Adrenal gland (tissue), 12 donors: ENCODE data around the gene DNAL4. TPM values are rescaled to one million over a fixed set of nuclear protein-coding genes. Genes with fewer than 3 reads are reported as not detected.
A peak's percentile ranks its signal among the peaks of the same experiment; 100 is the strongest.

Experiments
- DNase-seq, 7 donors: peaks; one replicate each; pipeline ENCODE4 v3.0.0-alpha.2; 2019 to 2020
- H3K27ac ChIP-seq, 5 donors: fragments of 200-600 bp; sonication (generic) in 4 of 5; 1 replicate in 3 of 5; 2 replicates in 2 of 5; pipeline versions ENCODE4 v1.5.1 to v1.8.0; 2016 to 2020; ENCODE audit warnings: mild to moderate bottlenecking in 1 of 5
- H3K27me3 ChIP-seq: fragments of 200-600 bp; 2 replicates; pipeline ENCODE4 v1.8.0; 2021
- H3K36me3 ChIP-seq, 2 donors: fragments of 200-600 bp; replicated peaks in 1 of 2; 1 replicate in 1 of 2; 2 replicates in 1 of 2; pipeline versions ENCODE4 v1.5.1 to v1.8.0; 2018 to 2022
- H3K4me1 ChIP-seq, 2 donors: fragments of 200-600 bp; replicated peaks in 1 of 2; 1 replicate in 1 of 2; 2 replicates in 1 of 2; pipeline versions ENCODE4 v1.5.1 to v1.8.0; 2018 to 2021
- H3K4me3 ChIP-seq, 4 donors: fragments of 200-600 bp; sonication (generic) in 3 of 4; one replicate each; pipeline ENCODE4 v1.5.1; 2016 to 2018
- H3K9me3 ChIP-seq, 3 donors: fragments of 200-600 bp; sonication (generic) in 1 of 3; replicated peaks in 1 of 3; 1 replicate in 2 of 3; 2 replicates in 1 of 3; pipeline versions ENCODE4 v1.5.1 to v1.8.0; 2016 to 2021
- POLR2A ChIP-seq, 2 donors: fragments of 450-650 bp; IDR thresholded peaks; one replicate each; pipeline ENCODE4 v1.6.1; 2017; ENCODE audit warnings: antibody characterized with exemption in 2 of 2, mild to moderate bottlenecking in 2 of 2, moderate library complexity in 1 of 2
- WGBS, 4 donors: extraction: QIAGEN DNeasy Blood & Tissue Kit in 2 of 4; methylation state at CpG; one replicate each; pipeline versions ENCODE4 v1.1.5 to v1.1.7; 2013 to 2017; 5-methylcytosine and 5-hydroxymethylcytosine counted together
- intact Hi-C, 2 donors: fragments of 100-400 bp; cut with DNase I; formaldehyde crosslinking; loops; one replicate each; pipeline versions ENCODE4 v1.14.1 to v1.15.0; 2022 to 2023
- polyA plus RNA-seq, 3 donors: library from polyadenylated mRNA; stranded (reverse); fragments of 200-250 nt in 2 of 3; fragments of 350-450 nt in 1 of 3; fragmentation: Illumina TruSeq in 1 of 3; extraction: RNeasy Lipid Tissue Mini Kit (QIAGEN cat#74804) in 1 of 3; gene quantifications; one replicate each; pipeline ENCODE4 v1.2.3, GENCODE V29; 2013 to 2014
- total RNA-seq, 9 donors: library from RNA; depleted of rRNA in 4 of 9; stranded (reverse); fragments of >200 nt in 4 of 9; fragments of 120-200 nt in 1 of 9; fragmentation: NEBNext Ultra II Directional in 1 of 9; extraction: Animal tissue kit (Norgen Biotek cat#: 25700) in 1 of 9; gene quantifications; one replicate each; pipeline versions ENCODE4 v1.1.0 to v1.2.4, GENCODE V29; 2013 to 2023
- TF ChIP-seq, protein P1 (sequence below), 6 experiments: fragments of 450-650 bp in 4 of 6; fragments of 200-600 bp in 2 of 6; sonication (generic) in 1 of 6; IDR thresholded peaks; 1 replicate in 5 of 6; 2 replicates in 1 of 6; pipeline versions ENCODE4 v1.5.1 to v1.8.0; 2016 to 2021; ENCODE audit warnings: antibody characterized with exemption in 6 of 6, mild to moderate bottlenecking in 2 of 6, moderate library complexity in 1 of 6
- donor health status: healthy with polysubstance abuse.
- donor health status: Bipolar disorder and iron deficiency.
- donor health status: DM: yes; HTN: yes; CAD: no.
- donor health status: DM: no; HTN: no; CAD: no.
- donor health status: DM: no; HTN: no; CAD: no.
- donor health status: DM: yes; HTN: yes; CAD: no.

Gene DNAL4
- total and polyA plus RNA-seq, 12 donors: 11.8 to 29.8 (median 19.1) TPM

DNA sequence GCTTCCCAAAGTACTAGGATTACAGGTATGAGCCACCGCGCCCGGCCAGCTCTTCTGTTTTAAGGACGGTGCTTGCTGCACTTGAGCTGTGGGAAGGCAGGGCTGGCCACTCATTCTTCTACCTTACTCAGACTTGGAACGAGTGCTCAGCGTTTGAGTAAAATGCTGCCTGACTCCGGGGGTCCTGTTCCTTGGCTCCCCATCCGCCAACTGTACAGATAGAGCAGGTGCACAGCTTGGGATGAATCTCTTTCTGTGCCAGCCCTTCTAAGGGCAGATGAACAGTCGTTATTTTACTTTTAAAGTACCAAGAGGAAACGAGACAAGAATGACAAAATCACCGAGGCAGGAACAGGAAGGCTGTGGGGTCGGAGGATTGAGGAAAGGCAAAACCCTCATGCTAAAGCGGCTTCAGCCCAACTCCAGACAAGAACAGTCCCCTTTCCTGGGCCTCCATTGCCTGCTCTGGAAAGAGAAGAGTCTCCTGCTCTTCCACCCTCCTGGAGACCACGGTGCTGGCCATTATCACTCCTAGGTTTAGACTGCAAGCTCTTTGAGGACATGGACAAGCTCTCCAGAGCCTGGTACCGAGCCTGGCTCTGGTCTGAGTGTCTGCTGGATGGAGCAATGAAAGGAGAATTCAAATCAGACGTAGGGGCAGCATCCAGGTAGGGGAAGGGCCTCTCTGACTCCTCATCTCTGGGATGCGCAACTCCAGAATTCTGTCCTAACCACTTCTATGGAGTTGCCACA, 37.1 kb downstream of the DNAL4 start:
- intact Hi-C loops: no loop called here
- no peak for DNase-seq
- Histone ChIP-seq H3K27ac (peak overlapping the region in 3 of 5 donors; percentile 94 to 100 (median 94)), H3K27me3 (no peaks in the 10 kb centered on the region), H3K4me1 (peaks cover 25 to 33% of the 10 kb centered on the region in 2 donors), H3K4me3 (peak overlapping the region in 1 of 4 donors; percentile 82), H3K9me3 (no peaks in the 10 kb centered on the region), H3K36me3 (peaks cover 0 to 9% of the 10 kb centered on the region in 2 donors)
- TF ChIP-seq POLR2A (IDR thresholded peaks at IDR 0.05): no peak
- TF ChIP-seq, protein P1, sequence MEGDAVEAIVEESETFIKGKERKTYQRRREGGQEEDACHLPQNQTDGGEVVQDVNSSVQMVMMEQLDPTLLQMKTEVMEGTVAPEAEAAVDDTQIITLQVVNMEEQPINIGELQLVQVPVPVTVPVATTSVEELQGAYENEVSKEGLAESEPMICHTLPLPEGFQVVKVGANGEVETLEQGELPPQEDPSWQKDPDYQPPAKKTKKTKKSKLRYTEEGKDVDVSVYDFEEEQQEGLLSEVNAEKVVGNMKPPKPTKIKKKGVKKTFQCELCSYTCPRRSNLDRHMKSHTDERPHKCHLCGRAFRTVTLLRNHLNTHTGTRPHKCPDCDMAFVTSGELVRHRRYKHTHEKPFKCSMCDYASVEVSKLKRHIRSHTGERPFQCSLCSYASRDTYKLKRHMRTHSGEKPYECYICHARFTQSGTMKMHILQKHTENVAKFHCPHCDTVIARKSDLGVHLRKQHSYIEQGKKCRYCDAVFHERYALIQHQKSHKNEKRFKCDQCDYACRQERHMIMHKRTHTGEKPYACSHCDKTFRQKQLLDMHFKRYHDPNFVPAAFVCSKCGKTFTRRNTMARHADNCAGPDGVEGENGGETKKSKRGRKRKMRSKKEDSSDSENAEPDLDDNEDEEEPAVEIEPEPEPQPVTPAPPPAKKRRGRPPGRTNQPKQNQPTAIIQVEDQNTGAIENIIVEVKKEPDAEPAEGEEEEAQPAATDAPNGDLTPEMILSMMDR (IDR thresholded peaks at IDR 0.05): no peak
- WGBS, 4 donors: 54 to 62% (median 60%) methylated on average over 14 to 17 of the region's 17 CpGs

GRCh38 chr22:38755911-38756532, 37.9 kb downstream of the DNAL4 start, which contains the start of gene SUN2:
SUN2 (minus strand) TSS chr22:38755998; CDS start chr22:38752628, 3,370 bp downstream.
- H3K9me3 ChIP-seq: no peaks in the 10 kb centered on the region
- peaks cover 0 to 18% of the 10 kb centered on the region in 2 donors for H3K36me3 ChIP-seq
- DNase-seq: peak; percentile 92 to 97 (median 93)
- intact Hi-C loops: no loop called here
- H3K4me3 ChIP-seq: peak within 1 kb of the TSS in 2 of 4 donors; percentile 42 to 82
- H3K27ac ChIP-seq: peak within 1 kb of the TSS; percentile 85 to 100 (median 94)
- H3K4me1 ChIP-seq: peaks cover 25 to 33% of the 10 kb centered on the region in 2 donors
- no peaks in the 10 kb centered on the region for H3K27me3 ChIP-seq
- TF ChIP-seq, protein P1 (IDR thresholded peaks at IDR 0.05): no peak
- TF ChIP-seq POLR2A (IDR thresholded peaks at IDR 0.05): peak in 1 of 2 donors; percentile 48
- 0 to 5% (median 1%) methylated on average over 1 to 66 of the region's 68 CpGs for WGBS, 4 donors

- Histone ChIP-seq H3K27ac (peak overlapping the region; percentile 85 to 100 (median 94)), H3K4me3 (peak overlapping the region in 2 of 4 donors; percentile 27 to 82), H3K4me1 (peaks cover 25 to 33% of the 10 kb centered on the region in 2 donors), H3K36me3 (peaks cover 0 to 25% of the 10 kb centered on the region in 2 donors), H3K9me3 (no peaks in the 10 kb centered on the region), H3K27me3 (no peaks in the 10 kb centered on the region)
- WGBS, 4 donors: 0 to 2% (median 1%) methylated on average over 19 to 74 of the region's 74 CpGs
- peak; percentile 93 to 97 (median 95) for DNase-seq
- TF ChIP-seq, protein P1 (IDR thresholded peaks at IDR 0.05): no peak
- TF ChIP-seq POLR2A (IDR thresholded peaks at IDR 0.05): peak; percentile 59 to 72
- intact Hi-C loops: no loop called here
Measured at GRCh38 chr22:38755155-38755910, 38.6 kb downstream of the DNAL4 start.
